Ascending aorta (tissue), 2 donors: ENCODE measurements around the gene KDM1B. TPM values are rescaled to one million over a fixed set of nuclear protein-coding genes. Genes with fewer than 3 reads are reported as not detected.

ENCODE experiments used
- DNase-seq, 2 donors: peaks; one replicate each; pipeline ENCODE4 v3.0.0-alpha.2; 2019; ENCODE audit warnings: low spot score in 2 of 2
- H3K27ac ChIP-seq, 2 donors: fragments of 200-600 bp; sonication (generic); one replicate each; pipeline ENCODE4 v1.5.1; 2016 to 2017; ENCODE audit warnings: mild to moderate bottlenecking in 1 of 2
- H3K27me3 ChIP-seq: fragments of 200-600 bp; sonication (generic); one replicate; pipeline ENCODE4 v1.5.1; 2017
- H3K36me3 ChIP-seq, 2 donors: fragments of 200-600 bp; sonication (generic); one replicate each; pipeline ENCODE4 v1.5.1; 2016
- H3K4me1 ChIP-seq, 2 donors: fragments of 200-600 bp; sonication (generic); one replicate each; pipeline ENCODE4 v1.5.1; 2016 to 2017; ENCODE audit warnings: mild to moderate bottlenecking in 1 of 2
- H3K4me3 ChIP-seq, 2 donors: fragments of 200-600 bp; sonication (generic); one replicate each; pipeline ENCODE4 v1.5.1; 2016 to 2017; ENCODE audit warnings: mild to moderate bottlenecking in 1 of 2
- H3K9me3 ChIP-seq, 2 donors: fragments of 200-600 bp; sonication (generic); one replicate each; pipeline ENCODE4 v1.5.1; 2016
- intact Hi-C: fragments of 100-400 bp; cut with DNase I; formaldehyde crosslinking; loops from one replicate; pipeline ENCODE4 v1.15.1; 2023
- total RNA-seq: library from RNA; depleted of rRNA; stranded (reverse); fragments of >200 nt; gene quantifications from one replicate; pipeline ENCODE4 v1.1.0, GENCODE V29; 2016
- TF ChIP-seq, protein P1 (sequence below), 3 experiments: fragments of 200-600 bp in 2 of 3; fragments of 450-650 bp in 1 of 3; sonication (generic) in 2 of 3; IDR thresholded peaks; one replicate each; pipeline ENCODE4 v1.5.1; 2016 to 2019; ENCODE audit warnings: antibody characterized with exemption in 3 of 3, mild to moderate bottlenecking in 1 of 3, moderate library complexity in 1 of 3

The KDM1B gene
- total RNA-seq, 1 donor from 2014 or later = 4.9 TPM

DNA sequence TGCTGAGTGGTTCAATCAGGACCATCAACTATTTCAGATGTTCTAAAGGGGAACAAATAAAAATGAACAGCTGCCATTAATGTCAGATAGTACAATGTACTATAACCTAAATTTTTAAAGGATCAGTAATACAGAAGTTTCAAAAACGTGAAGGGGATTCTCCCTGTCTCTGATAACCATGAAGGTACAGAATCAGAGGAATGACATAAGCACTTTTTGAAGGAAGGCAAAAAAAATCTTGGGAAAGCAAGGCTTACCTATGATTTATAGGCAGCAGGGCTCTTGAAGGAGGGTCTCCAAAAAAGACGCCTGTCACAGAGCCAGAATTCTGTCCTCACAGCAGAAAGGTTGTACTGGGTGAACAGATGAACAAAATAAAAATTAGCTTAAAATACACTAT lies 89.0 kb downstream of the KDM1B start:
- H3K36me3 ChIP-seq = peaks cover 19 to 54% of the 10 kb centered on the region in 2 donors
- TF ChIP-seq, protein P1, sequence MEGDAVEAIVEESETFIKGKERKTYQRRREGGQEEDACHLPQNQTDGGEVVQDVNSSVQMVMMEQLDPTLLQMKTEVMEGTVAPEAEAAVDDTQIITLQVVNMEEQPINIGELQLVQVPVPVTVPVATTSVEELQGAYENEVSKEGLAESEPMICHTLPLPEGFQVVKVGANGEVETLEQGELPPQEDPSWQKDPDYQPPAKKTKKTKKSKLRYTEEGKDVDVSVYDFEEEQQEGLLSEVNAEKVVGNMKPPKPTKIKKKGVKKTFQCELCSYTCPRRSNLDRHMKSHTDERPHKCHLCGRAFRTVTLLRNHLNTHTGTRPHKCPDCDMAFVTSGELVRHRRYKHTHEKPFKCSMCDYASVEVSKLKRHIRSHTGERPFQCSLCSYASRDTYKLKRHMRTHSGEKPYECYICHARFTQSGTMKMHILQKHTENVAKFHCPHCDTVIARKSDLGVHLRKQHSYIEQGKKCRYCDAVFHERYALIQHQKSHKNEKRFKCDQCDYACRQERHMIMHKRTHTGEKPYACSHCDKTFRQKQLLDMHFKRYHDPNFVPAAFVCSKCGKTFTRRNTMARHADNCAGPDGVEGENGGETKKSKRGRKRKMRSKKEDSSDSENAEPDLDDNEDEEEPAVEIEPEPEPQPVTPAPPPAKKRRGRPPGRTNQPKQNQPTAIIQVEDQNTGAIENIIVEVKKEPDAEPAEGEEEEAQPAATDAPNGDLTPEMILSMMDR (IDR thresholded peaks at IDR 0.05) = no peak
- H3K9me3 ChIP-seq = no peaks in the 10 kb centered on the region
- intact Hi-C loops = no loop called here
- H3K27ac ChIP-seq = no peak overlapping the region
- no peak overlapping the region for H3K4me3 ChIP-seq
- DNase-seq = no peak
- H3K27me3 ChIP-seq = no peaks in the 10 kb centered on the region
- no peaks in the 10 kb centered on the region for H3K4me1 ChIP-seq

DNA sequence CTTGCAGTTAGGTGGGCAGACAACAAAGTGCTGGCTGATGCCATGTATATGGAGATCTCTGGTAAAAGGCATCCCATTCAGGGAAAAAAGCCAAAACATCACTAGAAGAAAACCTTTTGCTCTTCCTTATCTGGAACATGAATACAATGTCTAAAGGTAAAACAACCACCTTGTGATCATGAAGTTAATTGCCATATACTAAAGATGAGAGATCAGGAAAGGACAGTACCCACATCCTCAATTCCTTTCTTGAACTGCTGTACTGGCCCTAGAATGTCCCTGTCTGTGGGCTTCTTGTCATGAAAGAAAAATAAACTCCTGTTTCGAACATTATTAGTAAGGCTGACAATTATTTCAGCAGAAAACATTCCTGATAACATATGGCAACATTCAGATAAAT lies 89.9 kb downstream of the KDM1B start:
- peaks cover 20 to 62% of the 10 kb centered on the region in 2 donors for H3K36me3 ChIP-seq
- no peak overlapping the region for H3K27ac ChIP-seq
- intact Hi-C loops = no loop called here
- no peak overlapping the region for H3K4me3 ChIP-seq
- no peaks in the 10 kb centered on the region for H3K9me3 ChIP-seq
- TF ChIP-seq, protein P1 (IDR thresholded peaks at IDR 0.05) = no peak
- no peaks in the 10 kb centered on the region for H3K27me3 ChIP-seq
- H3K4me1 ChIP-seq = no peaks in the 10 kb centered on the region
- DNase-seq = no peak

DNA sequence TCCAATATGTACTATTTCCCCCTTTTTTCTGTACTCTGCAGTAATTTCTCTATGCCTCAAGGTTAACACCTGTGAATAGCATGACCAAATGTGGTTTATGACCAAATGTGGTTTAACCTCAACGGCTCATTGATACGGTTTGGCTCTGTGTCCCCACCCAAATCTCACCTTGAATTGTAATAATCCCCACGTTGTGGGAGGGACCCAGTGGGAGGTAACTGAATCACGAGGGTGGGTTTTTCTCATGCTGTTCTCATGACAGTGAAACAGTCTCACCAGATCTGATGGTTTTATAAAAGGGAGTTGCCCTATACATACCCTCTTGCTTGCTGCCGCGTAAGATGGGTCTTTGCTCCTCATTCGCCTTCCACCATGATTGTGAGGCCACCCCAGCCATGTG lies 90.4 kb downstream of the KDM1B start:
- Histone ChIP-seq H3K9me3 (no peaks in the 10 kb centered on the region), H3K27ac (no peak overlapping the region), H3K4me1 (no peaks in the 10 kb centered on the region), H3K27me3 (no peaks in the 10 kb centered on the region), H3K4me3 (no peak overlapping the region), H3K36me3 (peaks cover 20 to 62% of the 10 kb centered on the region in 2 donors)
- intact Hi-C loops = no loop called here
- no peak for DNase-seq
- TF ChIP-seq, protein P1 (IDR thresholded peaks at IDR 0.05) = no peak

DNA sequence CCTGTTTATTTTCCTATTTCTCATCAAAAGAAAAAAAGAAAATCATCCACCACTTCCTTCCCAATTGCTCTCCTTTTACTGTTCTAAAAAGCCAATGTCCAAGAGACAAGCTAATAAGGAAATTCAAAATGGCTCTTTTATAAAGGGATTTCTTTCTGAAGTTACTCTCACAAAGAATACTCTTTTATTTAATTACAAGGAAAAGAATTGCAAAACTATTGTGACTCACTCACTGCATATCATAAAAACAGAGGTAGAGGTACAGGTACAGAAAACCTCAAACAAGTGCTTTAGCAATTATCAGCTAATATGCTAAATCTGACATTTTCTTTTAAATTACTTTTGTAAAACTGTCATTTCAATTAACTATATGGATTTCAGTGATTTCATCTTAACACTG lies 91.0 kb downstream of the KDM1B start:
- intact Hi-C loops = no loop called here
- peaks cover 25 to 62% of the 10 kb centered on the region in 2 donors for H3K36me3 ChIP-seq
- DNase-seq = no peak

DNA sequence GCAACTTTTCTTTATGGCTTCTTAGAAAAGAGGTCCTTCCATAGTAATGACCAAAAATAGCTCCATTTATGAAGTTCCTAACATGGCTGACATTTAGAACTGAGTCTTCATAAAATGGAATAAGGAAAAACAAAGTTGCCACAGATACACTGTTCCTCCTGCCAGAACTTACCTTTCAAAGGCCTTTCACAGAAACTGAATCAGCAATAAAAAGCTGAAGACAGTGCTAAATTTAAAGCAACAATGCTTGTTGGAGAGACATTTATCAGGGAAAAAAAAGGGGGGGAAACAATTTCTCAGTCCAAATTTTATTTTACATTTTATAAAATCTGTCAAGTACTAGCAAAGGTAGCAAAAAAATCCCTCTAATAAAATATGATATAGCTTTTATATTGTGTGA lies 91.8 kb downstream of the KDM1B start:
- Histone ChIP-seq H3K27ac (no peak overlapping the region), H3K27me3 (no peaks in the 10 kb centered on the region), H3K4me3 (no peak overlapping the region), H3K36me3 (peaks cover 25 to 62% of the 10 kb centered on the region in 2 donors), H3K4me1 (no peaks in the 10 kb centered on the region), H3K9me3 (no peaks in the 10 kb centered on the region)
- TF ChIP-seq, protein P1 (IDR thresholded peaks at IDR 0.05) = no peak
- no peak for DNase-seq
- intact Hi-C loops = no loop called here

More for the DNA sequence above, 91.0 kb downstream of the KDM1B start:
- no peak overlapping the region for H3K27ac ChIP-seq
- no peak overlapping the region for H3K4me3 ChIP-seq
- H3K4me1 ChIP-seq = no peaks in the 10 kb centered on the region
- no peaks in the 10 kb centered on the region for H3K27me3 ChIP-seq
- H3K9me3 ChIP-seq = no peaks in the 10 kb centered on the region
- TF ChIP-seq, protein P1 (IDR thresholded peaks at IDR 0.05) = no peak

DNA sequence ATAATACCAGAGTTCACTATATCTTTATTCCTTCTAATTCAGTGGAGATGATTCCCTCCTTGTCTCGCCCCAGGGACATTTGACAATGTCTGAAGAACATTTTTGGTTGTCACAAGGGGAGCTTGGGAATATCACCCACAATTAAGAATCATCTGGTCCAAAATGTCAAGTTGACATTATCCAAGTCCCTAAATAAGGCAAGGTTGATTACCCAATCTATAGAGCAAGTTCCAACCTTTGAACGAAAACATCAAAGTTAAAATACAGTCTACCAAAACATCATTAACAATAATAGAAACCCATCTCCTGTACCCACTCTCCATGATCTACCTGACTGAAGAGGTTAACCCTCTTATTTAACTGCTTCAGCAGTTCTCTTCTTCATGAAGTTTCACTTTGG lies 93.5 kb downstream of the KDM1B start:
- H3K4me3 ChIP-seq = no peak overlapping the region
- no peaks in the 10 kb centered on the region for H3K4me1 ChIP-seq
- TF ChIP-seq, protein P1 (IDR thresholded peaks at IDR 0.05) = no peak
- H3K27me3 ChIP-seq = no peaks in the 10 kb centered on the region
- H3K36me3 ChIP-seq = peaks cover 25 to 55% of the 10 kb centered on the region in 2 donors
- intact Hi-C loops = no loop called here
- no peak overlapping the region for H3K27ac ChIP-seq
- DNase-seq = no peak
- H3K9me3 ChIP-seq = no peaks in the 10 kb centered on the region
